HG03571 (cell line): ENCODE measurements around the gene AKAP13.
"Not testable (repeated sequence)": the region's sequence is repeated elsewhere in the genome, so short reads cannot be mapped to it uniquely, and the experiment has no call there.

ENCODE experiments used
- ATAC-seq: cut with Tn5 transposase; IDR thresholded peaks from one replicate; pipeline ENCODE4 v1.9.1; 2021; ENCODE audit not compliant: unreplicated experiment

Gene AKAP13

DNA sequence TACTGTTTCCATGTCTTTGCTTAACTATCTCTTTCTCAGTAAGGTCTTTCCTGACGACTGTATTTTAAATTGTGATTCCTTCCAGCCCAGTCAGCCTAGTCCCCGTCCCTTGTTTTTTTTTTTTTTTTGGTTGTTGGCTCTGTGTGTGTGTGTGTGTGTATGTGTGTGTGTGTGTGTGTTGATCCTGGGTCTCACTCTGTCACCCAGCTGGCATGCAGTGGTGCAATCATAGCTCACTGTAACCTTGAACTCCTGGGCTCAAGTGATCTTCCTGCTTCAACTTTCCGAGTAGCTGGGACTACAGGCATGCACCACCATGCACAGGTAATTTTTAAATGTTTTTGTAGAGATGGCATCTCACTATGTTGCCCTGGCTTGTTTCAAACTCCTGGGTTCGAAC lies 31.3 kb upstream of the AKAP13 start:
- ATAC-seq, result not testable (repeated sequence)

DNA sequence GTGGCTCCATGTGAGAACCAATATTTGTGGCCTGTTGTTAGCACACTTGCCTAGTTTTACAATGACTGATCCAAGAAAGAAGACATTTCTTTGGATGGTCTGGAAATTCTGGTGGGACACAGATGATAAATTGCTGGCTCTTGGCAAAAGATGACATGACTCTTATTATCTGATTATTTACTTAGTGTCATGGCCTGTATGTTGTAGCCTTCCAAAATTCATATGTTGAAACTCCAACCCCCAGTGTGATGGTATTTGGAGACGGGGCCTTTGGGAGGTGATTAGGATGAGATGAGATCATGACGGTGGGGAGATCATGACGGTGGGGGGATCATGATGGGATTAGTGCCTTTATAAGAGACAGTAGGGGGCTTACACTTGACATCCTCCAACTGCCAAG lies 30.0 kb upstream of the AKAP13 start:
- no peak for ATAC-seq

DNA sequence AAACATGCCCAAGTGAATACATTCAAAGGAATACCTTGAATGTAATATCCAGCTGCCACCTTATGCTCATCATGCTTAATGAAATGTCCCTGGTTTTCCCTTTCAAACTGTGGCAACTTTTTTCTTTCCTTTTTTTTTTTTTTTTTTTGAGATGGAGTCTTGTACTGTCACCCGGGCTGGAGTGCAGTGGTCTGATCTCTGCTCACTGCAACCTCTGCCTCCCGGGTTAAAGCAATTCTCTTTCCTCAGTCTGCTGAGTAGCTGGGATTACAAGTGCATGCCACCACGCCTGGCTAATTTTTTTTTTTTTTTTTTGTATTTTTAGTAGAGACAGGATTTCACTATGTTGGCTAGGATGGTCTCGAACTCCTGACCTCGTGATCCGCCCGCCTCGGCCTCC lies 28.9 kb upstream of the AKAP13 start:
- not testable (repeated sequence) for ATAC-seq

DNA sequence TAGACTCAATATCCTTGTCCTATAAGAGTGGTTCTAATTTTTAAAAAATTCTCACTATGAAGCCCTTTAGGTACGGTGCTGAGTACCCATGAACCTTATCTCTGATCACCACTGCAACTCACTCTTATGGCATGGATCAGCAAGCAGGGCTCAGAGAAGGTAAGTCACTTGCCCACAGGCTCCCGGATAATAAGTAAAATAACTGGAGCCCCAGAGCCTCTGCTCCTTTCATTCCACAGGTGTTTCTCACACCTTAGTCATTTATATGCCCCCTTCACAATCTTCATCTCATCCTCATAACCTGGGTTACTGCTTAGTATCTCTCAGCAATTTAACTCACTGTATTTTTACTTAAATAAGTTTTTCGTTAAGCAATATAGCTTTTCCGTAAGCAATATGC lies 28.4 kb upstream of the AKAP13 start:
- ATAC-seq, result no peak

DNA sequence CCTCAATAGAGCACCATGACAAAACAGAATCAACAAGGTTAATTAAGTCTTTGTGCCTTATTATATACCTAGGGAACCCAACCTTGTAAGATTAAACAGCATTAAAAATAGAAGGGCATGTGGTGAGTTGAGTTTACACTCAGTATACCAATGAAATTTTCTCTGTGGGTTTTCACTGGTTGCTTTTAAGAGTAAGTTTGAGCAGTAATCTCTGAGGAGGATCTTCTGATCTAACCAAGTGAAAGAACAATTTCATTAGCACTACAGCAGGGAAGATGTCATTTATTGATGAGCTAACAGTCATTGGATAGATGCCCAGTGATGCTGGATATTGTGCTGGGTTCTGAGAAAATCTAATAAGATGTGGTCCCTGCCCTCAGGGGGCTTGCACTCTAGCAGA lies 26.9 kb upstream of the AKAP13 start:
- ATAC-seq, result no peak

DNA sequence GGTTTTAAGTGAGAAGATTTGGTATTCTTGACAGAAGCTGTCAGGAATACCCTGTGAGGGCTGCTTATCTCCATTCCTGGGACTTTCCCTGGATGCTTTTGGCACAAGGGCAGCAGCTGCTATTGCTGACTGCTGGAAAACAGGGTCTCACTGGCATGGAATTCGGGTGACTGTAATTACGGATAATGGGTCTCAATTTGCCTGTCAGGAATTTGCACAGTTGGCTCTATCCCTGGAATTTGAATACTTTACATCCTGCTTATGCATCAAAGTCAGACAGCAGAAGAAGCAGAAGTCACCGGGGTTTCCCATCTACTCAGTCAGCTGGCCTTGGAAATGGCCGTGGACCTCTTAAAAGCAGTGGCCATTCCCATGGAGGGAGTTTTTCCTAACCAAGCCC lies 25.9 kb upstream of the AKAP13 start:
- ATAC-seq, result no peak

DNA sequence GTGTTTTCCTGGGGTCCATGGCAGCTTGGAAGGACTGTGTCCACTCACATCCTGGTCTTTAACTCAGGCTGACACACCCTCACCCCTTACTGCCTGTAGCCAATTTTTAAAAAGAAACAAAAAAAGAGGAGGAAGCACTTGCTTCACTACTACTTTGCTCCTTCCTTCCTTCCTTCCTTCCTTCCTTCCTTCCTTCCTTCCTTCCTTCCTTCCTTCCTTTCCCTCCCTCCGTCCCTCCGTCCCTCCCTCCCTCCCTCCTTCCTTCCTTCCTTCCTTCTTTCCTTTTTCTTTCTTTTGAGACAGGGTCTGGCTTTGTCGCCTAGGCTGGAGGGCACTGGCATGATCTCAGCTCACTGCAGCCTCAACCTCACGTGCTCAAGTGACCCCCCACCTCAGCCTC lies 25.5 kb upstream of the AKAP13 start:
- ATAC-seq, result no peak

DNA sequence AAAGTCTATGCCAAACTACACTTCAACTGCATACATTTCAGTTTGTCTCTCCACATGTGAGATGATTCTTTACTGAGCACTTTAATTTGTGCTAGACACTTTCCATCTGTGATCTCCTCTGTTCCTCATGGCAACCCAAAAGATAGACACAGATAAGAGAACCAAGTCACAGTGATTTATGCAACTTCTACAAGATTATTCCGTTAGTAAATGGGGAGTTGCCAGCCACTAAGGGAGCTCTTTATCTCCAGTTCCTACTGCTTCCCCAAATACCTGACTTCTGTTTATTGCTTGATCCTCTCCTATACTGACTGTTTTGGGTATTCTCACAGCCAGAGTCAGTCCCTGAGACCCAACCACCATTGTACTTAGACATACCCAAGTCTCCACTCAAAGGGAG lies 24.1 kb upstream of the AKAP13 start:
- no peak for ATAC-seq

DNA sequence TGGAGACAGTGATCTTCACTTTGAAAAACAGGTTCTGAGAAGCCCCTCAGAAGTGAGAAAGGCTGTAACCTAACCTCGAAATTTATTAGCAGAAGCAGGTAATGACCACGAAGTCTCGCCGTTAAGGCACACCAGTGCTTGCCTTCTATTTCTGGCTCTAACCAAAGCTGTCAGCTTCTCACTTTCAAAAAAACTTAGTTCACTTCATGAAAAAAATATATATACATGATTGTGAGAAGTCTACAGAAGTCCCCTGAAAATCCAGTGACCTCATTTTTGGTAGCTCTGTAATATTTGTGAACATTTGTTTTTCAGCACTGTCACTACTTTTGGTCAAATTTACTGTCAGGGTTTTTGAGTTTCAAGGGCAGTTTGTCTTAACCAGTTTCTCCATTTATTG lies 19.1 kb upstream of the AKAP13 start:
- ATAC-seq, result peak; percentile 68

DNA sequence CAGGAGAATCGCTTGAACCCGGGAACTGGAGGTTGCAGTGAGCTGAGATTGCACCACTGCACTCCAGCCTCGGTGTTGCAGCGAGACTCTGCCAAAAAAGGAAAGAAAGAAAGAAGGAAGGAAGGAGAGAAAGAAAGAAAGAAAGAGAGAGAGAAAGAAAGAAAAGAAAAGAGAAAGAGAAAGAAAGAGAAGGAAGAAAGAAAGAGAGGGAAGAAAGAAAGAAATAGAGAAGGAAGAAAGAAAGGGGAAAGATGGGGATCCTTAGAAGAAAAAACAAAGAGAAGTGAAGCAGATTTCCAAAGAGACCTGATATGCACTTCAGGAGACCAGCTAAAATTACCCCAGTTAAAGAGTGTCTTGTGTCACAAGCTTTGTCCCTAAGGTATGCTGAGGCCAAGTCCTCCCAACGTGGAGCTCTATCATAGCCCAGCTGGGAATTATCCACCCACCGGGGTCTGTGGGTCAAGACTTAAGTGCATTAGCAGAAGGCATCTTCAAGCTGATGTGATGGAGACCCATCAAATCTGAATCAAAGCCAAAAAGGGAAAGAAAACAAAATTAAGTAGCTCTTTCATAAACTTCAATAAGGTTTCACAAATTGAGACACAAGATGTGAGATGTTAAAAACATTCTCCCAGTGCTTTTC lies 17.8 kb upstream of the AKAP13 start:
- ATAC-seq, result no peak

DNA sequence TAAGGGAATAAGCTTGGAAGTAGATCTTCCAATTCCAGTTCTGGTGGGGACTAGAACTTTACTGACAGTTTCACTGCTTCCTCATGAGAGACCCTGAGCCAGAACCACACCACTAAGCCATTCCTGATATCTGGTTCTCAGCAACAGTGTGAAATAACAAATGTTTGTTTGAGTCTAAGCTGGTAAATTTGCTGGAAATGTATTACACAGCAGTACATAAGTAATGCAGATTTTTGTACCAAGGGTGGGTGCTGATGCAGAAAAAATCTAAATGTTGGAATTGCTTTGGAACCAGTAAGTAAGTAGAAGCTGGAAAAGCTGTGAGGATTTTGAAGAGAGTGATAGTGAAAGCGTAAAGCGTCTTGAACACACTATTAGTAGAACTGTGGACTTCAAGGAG lies 14.4 kb upstream of the AKAP13 start:
- no peak for ATAC-seq

DNA sequence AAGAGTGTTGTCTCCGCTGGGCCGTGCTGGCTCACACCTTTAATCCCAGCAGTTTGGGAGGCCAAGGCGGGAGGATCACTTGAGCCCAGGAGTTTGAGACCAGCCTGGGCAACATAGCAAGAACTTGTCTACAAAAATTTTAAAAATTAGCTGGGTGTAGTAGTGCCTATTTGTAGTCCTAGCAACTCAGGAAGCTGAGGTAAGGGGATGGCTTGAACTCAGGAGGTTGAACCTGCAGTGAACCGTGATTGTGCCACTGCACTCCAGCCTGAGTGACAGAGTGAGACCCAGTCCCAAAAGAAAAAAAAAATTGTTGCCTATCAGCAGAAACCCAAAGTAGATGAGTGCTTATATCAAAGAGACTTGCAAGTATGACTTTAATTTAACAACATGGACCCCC lies 12.7 kb upstream of the AKAP13 start:
- no peak for ATAC-seq

DNA sequence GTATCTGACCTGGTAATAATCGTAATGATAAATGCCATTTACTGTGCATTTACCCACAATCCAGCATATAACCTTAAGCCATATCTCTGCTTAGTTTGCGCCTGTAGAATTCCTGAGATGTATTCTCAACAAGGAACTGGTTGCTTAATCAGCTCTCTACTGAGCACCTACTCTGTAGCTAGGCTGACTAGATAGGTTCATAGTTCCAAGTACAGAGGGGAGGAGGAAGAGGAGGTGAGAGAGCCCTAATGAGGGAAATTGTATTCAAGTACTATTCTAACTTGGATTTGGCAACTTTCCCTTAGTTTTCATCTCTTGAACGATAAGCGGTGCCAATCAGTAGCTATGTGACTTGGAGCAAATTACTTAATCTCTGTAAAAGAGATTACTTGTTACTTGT lies 5.6 kb upstream of the AKAP13 start:
- ATAC-seq, result no peak

DNA sequence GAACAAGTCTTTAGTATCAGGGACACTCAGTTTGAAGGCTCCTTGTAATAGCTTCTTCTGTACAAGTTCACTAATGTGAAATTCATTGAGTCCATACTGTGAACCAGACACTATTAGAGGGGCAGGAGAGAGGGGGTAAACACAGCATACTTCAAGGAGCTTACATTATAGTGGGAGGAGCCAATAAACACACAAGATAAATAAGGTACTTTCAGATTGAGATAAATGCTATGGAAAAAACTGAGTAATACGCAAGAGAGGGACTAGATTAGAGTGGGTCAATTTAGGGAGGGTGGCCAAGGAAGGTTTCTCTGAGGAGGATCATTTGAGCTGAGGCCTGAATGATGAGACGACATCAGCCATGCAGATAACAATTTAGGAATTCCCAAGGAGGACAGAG lies 3.1 kb upstream of the AKAP13 start:
- no peak for ATAC-seq

DNA sequence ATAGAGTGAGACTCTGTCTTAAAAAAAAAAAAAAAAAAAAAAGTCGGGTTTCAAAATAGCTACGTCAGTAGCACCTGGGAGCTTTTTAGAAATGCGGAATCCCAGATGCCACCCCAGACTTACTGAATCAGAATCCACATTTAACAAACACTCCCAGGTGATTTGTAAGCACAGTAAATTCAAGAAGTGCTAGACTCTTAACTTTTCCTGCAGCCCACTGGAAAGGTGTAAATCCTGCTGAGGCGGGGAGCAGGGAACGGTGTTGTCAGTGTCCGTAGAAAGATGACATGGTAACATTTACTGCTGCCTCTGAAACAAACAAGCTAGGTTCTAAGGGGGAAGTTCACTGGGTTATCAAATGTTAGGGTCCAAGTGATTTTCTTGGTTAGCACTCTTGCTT lies 2.4 kb upstream of the AKAP13 start:
- ATAC-seq, result no peak

DNA sequence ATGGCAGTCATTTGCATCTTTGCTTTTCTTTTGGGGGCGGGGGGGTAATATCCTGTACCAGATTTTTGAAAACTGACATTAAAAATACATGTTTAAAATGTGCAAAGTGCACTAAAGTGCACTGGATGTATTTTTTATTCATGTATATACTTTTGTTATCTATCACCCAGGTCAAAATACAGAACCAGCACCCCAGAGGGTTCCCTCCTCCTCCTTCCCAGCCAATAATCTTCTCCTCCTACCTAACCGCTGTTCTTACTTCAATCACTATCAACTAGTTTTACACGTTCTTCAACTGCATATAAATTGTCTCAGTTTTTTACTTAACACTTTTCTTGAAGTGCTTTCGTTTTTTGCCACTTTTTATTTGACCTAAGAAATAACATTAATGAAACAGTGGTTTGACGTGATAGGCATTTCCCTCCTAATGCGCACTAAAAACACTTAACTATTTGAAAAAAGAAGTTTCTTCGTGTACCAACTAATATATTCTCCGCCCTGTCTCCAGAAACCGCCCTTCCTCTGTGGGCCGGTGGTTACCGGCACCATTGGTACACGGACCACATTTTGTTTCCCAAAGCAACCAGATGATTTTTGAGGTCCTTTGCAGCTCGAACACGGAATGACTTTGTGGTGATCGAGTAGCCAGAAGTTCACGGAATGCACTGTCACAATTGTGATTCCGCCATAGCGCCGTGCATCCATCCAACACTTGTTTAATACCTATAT lies 836 bp upstream of the AKAP13 start:
- ATAC-seq, result no peak

DNA sequence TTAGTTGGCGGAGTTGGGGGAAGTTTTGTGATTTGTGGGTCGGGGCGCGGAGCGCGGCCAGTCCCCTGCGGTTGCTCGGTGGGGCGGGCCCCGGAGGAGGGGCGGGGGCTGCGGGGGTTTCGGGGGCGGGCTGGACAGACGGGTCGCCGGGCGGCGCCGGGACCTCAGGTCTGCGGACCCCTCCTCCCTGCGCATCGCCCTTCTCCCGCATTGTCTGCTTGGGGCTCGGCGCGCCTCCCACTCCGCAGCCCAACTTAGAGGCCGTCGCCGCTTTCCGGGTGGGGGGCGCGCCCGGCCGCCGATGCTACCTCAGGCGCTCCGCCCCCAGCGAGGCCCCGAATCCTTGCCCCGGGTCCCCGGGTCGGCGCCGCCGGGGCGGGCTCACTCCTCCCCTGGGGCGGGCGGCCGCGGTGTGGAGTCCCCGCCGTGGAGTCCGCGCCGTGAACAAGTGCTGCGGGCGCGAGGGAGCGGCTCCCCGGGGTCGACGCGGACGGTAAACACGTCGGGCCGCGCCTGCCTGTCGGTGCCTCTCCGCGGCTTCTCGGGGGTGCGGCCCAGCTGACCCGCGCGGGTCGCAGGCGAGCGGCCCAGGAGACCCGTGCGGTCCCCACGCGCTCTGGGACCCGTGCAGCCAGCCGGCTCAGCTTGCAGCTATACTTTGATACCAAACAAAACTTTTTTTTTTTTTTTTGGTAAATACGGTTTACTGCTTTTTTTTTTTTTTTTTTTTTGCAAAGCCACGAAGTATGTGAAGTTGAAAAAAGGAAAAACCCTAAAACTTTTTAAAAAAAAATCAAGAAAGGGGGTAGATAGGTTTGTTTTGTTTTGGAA lies 624 bp downstream of the AKAP13 start:
- peak; percentile 23 for ATAC-seq

DNA sequence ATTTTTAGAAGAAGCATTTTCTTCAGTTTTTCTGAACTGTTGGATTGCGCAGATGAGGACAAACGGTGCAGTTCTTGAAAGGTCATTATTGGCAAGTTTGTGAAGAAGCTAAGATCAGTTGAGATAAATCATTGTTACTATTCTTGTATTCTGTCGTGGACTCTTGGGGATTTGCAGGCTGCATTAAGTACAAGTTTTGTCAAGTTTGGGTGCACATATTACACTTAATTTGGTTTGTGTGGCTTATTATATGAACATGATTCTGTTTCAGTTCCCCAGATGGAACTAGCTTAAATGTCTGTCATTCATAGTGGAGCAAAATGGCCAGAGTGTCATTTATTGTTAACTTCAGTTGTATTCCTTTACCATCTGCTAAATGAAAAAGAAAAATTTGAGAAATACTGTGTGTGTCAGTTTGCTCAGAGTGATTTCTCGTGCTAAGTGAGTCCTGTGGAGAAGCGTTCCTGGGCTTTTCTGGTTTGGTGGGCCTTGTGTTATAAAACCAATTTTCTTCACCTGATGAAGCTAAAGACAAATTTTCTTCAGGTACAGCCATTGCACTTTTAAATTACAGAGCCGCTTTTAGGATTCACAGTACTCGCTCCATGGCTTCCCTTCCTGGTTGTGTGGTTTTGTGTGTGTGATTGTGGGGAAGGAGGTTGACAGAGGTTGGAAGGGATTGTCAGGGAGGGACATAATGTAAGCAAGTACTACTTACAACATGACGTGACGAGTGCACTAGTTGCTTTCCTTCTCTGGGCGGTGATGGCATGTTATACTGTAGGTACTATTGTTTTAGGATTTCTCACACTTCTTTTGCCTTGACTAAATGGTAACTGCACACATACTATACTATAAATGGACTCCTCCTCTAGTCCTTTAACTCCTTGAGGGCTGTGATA lies 1.7 kb downstream of the AKAP13 start:
- no peak for ATAC-seq

DNA sequence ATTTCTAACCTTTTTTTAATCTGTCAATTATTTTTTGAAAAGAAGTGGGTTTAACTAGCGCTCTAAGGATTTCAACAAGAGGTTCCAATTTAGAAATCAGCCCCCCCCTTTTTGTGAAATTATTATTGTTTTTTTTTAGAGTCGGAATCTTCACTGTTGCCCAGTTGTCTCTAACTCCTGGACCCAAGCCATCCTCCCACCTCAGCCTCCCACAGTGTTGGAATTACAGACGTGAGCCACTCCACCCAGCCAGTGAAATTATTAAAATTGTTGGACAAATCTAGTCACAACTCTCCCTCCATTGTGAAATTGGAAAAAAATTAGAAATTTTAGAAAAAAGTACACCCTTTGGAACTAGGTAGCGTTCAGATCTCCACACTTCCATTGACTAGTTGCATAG lies 2.5 kb downstream of the AKAP13 start:
- ATAC-seq, result no peak

DNA sequence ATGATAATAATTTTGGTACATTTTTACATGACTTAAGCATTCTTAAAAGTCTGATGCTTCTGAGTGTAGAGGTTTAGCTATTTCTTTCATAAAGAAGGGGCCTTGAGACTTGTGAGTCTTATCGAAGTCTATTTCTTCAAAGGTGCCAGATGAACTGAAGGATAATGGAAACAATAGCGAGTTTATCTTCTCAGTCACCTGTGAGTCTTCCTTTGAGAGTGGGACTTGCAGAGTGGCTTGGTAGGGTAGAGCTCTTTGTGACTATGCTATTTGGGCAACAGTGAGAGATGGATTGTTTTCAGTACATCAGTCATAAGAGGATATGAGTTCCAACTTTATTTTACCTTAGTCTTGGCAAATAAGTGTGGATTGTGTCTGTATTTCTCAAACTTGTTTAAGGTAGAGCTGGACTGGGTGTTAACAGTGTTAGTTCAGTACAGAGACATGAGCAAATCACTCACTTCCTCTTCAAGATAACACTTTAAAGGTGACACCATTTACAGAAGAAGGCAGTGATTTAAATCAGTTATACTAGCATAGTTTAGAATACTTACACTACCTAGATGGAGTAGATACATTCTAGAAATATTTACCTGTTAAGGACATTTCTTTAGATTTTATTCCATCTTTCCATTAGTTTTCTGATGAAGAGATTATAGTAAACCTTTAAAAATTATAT lies 3.2 kb downstream of the AKAP13 start:
- no peak for ATAC-seq

DNA sequence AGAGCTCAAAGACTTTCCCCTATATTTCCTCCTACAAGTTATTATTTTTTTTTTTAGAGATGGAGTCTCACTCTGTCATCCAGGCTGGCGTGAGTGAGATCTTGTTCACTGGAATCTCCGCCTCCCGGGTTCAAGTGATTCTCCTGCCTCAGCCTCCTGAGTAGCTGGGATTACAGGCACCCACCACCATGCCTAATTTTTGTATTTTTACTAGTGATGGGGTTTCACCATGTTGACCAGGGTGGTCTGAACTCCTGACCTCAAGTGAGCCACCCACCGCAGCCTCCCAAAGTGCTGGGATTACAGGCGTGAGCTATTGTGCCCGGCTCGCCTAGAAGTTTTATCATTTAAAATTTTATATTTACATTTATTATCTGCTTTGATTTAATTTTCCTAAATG lies 5.9 kb downstream of the AKAP13 start:
- no peak for ATAC-seq
